Activated T-helper 17 cell treated with anti-CD3 and anti-CD28 coated beads, Interleukin-2, amount 50 U/mL, for 72 hours (primary cell): ENCODE measurements around the gene MOGAT2. TPM values are rescaled to one million over a fixed set of nuclear protein-coding genes. Genes with fewer than 3 reads are reported as not detected.
A peak's percentile ranks its signal among the peaks of the same experiment; 100 is the strongest.

Source experiments
- ATAC-seq: fragments of 150-1000 bp; cut with Tn5 transposase; replicated peaks from 2 replicates; pipeline ENCODE4 v1.10.0; 2021; ENCODE audit warnings: mild to moderate bottlenecking, moderate library complexity
- H3K27ac Mint-ChIP-seq: one replicate; pipeline ENCODE4 v1.8.0; 2022; ENCODE audit warnings: mixed read lengths
- H3K27me3 Mint-ChIP-seq: one replicate; pipeline ENCODE4 v1.8.0; 2022; ENCODE audit warnings: mixed read lengths
- H3K36me3 Mint-ChIP-seq: one replicate; pipeline ENCODE4 v1.8.0; 2022; ENCODE audit warnings: low read depth, mild to moderate bottlenecking, mixed read lengths
- H3K4me1 Mint-ChIP-seq: one replicate; pipeline ENCODE4 v1.8.0; 2022; ENCODE audit warnings: mixed read lengths
- H3K4me3 Mint-ChIP-seq: one replicate; pipeline ENCODE4 v1.8.0; 2022; ENCODE audit warnings: mild to moderate bottlenecking, mixed read lengths
- H3K9me3 Mint-ChIP-seq: one replicate; pipeline ENCODE4 v1.8.0; 2022; ENCODE audit warnings: mixed read lengths
- total RNA-seq, 2 donors: library from RNA; stranded (reverse); gene quantifications; one replicate each; pipeline ENCODE4 v1.2.3, GENCODE V29; 2022

MOGAT2 gene
- total RNA-seq, 2 donors from 2014 or later, result not detected

DNA sequence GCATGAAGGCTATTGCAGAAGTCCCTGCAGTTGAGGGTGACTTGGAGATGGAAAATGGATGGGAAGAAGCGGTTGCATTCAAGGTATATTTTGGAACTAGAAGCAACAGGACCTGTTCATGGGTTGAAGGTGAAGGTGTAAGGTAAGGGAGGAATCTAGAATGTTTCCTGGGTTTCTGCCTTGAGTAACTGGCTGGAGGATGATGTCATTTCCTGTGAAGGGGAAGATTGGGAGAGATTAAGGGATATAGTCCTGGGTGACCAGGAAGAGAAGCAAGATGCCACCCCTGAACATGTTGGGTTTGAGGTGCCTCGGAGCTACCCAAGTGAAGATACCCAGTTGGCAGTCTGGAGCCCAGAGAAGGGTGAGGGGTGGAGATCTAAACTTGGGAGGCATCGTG lies 12.1 kb upstream of the MOGAT2 start:
- Mint-ChIP-seq H3K4me3 (peak overlapping the region; percentile 22), H3K36me3 (no peaks in the 10 kb centered on the region), H3K9me3 (no peaks in the 10 kb centered on the region), H3K27ac (peak overlapping the region; percentile 42), H3K27me3 (peaks cover 4% of the 10 kb centered on the region), H3K4me1 (peaks cover 12% of the 10 kb centered on the region)
- no peak for ATAC-seq

DNA sequence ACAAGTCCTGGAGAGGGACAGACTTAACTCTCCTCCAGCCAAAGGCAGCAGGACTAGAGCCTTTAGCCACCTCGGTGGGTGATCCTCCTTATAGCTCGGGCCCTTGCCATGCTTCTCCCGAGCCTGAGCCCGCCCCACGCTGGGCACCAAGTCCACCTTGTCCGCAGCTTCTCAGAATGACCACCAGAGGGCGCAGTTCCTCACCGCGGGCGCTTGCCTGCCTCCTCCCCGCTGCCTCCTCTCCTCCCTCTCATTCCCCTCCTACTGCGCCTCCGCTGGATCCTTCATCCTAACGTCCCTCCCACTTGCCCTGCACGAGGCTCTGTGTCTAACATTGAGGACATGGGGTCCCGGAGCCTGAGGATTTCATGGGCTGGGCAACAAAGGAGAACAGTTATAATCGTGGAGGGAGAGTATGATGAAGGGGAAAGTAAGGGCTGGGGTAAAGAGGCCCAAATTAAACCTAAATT lies 11.3 kb upstream of the MOGAT2 start:
- Mint-ChIP-seq H3K27ac (no peak overlapping the region), H3K4me3 (peak overlapping the region; percentile 22), H3K36me3 (no peaks in the 10 kb centered on the region), H3K9me3 (no peaks in the 10 kb centered on the region), H3K27me3 (peaks cover 4% of the 10 kb centered on the region), H3K4me1 (peaks cover 12% of the 10 kb centered on the region)
- peak; percentile 96 for ATAC-seq

DNA sequence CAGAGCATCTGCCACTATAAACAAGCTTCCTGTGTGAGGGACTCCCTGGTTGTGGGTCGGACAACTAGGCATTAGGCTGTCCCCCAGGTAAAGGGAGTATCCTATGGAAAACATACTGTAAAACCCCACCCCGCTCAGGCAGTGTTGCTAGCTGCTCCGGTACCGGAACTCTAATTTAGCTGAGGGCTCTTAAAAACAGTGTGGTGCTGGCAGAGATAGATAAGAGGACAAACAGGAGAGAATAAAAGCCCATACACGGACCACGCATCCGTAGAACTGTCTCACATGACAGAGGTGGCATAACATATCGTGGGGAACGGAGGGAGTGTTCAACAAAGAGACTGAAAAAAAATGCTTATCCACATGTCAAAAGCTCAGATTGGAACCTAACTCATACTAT lies 3.4 kb upstream of the MOGAT2 start:
- no peak overlapping the region for H3K4me3 Mint-ChIP-seq
- peaks cover 6% of the 10 kb centered on the region for H3K4me1 Mint-ChIP-seq
- H3K36me3 Mint-ChIP-seq, result no peaks in the 10 kb centered on the region
- no peak for ATAC-seq
- H3K9me3 Mint-ChIP-seq, result no peaks in the 10 kb centered on the region
- no peaks in the 10 kb centered on the region for H3K27me3 Mint-ChIP-seq
- no peak overlapping the region for H3K27ac Mint-ChIP-seq

DNA sequence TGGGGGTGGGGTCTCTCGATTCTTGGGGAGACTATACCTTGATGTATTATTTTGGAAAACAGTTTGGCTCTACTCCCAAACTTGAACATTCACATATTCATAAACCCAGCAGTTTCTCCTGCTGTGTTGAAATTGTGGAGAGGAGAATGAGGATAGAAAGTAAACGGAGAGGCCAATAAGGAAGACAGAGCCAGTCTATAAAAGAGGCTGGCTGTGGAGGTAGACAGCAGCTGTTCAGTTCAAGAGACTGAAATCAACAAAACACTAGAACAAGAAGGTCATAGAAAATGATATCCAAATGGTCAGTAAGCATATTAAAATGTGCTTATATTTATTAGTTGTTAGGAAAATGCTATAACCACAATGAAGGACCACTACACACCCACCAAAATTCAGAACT lies 1.9 kb upstream of the MOGAT2 start:
- Mint-ChIP-seq H3K9me3 (no peaks in the 10 kb centered on the region), H3K27me3 (no peaks in the 10 kb centered on the region), H3K27ac (no peak overlapping the region), H3K4me1 (peaks cover 6% of the 10 kb centered on the region), H3K4me3 (no peak overlapping the region), H3K36me3 (no peaks in the 10 kb centered on the region)
- ATAC-seq, result no peak

DNA sequence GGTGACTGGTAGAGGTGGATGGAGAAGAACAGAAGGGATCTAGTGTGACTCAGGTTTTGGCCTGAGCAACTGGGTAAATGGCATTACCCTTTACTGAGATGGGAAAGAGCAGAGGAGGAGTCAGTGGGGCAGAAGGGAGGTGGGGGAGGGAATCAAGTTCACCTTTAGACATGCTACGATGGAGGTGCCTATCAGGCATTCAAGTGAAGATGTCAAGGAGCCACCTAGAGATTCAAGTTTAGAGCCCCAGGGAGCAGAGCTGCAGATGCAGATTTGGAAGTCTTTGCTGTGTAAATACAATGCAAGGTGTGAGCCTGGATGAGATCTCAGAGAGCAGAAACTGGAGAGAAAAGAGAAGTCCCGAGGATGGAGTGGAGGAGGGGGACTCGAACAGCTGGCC lies 979 bp upstream of the MOGAT2 start:
- ATAC-seq, result no peak
- H3K4me3 Mint-ChIP-seq, result no peak overlapping the region
- no peaks in the 10 kb centered on the region for H3K27me3 Mint-ChIP-seq
- H3K27ac Mint-ChIP-seq, result no peak overlapping the region
- no peaks in the 10 kb centered on the region for H3K36me3 Mint-ChIP-seq
- peaks cover 6% of the 10 kb centered on the region for H3K4me1 Mint-ChIP-seq
- no peaks in the 10 kb centered on the region for H3K9me3 Mint-ChIP-seq

DNA sequence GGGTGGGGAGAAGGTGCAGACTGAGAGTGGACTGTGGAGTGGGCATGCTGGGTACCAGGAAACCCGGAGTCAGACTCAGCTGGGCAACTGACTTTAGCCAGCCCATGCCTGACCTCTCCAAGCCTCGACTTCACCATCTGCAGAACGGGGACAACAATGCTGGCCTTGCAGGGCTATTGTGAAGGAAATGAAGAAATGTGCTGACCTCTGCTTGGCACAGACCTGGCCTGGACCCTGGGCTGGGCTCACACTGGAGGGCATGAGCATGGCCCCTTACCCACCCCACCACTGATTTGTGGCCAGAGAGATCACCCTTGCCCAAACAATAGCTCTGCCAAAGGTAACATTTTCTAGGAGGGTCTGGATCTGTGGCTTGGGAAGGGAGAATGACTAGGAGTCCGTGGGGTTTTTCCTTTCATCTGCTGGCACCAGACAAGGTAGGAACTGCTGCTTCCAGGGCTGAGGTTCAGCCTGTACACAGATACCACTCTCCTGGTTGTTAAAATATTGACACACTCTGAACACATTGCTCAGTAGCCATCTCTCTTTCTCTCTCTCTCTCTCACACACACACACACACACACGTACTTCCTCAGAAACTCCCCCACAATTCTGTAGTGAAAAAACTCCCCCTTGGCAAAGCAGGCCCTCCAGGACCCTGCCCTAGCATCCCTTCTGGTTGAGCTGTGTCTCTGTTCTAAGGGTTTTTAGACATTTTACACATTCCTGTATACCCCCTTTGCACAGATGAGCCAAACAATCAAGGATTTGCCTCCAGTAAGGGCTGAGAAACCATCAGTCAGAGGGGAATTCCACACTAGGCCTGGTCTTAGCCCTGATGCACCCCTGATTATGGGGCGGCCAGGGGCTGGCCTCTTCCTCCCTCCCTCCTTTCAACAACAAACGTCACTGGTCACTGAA lies 1.0 kb downstream of the MOGAT2 start:
- no peaks in the 10 kb centered on the region for H3K36me3 Mint-ChIP-seq
- H3K9me3 Mint-ChIP-seq, result no peaks in the 10 kb centered on the region
- ATAC-seq, result no peak
- peaks cover 6% of the 10 kb centered on the region for H3K4me1 Mint-ChIP-seq
- no peak overlapping the region for H3K27ac Mint-ChIP-seq
- no peaks in the 10 kb centered on the region for H3K27me3 Mint-ChIP-seq
- H3K4me3 Mint-ChIP-seq, result no peak overlapping the region

DNA sequence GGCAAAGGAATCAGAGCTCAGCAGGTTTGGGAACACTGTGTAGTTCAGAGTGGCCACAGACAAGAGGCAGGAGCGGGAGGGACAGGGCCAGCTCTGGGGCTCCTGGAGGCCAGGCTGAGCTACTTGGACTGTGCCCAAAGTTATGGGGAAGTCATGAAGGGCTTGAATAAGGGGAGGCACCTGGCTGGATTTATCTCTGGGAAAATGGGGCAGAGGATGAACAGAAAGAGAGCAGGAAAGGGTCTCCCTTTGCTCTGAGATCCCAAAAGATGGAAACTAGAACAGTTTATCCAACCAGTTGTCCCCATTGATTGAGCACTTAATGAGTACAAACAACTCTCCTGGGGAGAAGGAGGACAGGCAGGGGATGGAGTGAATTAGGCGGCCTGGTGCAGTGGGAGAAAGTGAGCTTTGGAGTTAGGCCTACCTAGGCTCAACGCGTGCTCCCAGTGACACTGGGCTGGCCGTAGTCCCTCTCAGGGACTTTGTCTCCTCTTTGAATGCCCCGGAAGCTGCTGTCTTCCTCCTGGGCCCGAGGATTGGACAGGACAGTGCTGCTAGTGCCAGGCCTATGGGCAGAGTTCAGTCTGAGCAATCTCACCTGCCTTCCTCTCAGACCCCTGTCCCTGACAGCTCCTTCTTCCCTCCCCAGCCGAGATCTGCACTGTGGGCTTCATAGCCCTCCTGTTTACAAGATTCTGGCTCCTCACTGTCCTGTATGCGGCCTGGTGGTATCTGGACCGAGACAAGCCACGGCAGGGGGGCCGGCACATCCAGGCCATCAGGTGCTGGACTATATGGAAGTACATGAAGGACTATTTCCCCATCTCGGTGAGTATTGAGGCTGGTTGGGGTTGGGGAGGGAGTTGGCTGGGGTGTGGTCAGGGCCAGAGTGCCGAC lies 2.0 kb downstream of the MOGAT2 start:
- H3K27ac Mint-ChIP-seq, result no peak overlapping the region
- no peak overlapping the region for H3K4me3 Mint-ChIP-seq
- no peaks in the 10 kb centered on the region for H3K9me3 Mint-ChIP-seq
- no peak for ATAC-seq
- peaks cover 6% of the 10 kb centered on the region for H3K4me1 Mint-ChIP-seq
- H3K27me3 Mint-ChIP-seq, result no peaks in the 10 kb centered on the region
- no peaks in the 10 kb centered on the region for H3K36me3 Mint-ChIP-seq

DNA sequence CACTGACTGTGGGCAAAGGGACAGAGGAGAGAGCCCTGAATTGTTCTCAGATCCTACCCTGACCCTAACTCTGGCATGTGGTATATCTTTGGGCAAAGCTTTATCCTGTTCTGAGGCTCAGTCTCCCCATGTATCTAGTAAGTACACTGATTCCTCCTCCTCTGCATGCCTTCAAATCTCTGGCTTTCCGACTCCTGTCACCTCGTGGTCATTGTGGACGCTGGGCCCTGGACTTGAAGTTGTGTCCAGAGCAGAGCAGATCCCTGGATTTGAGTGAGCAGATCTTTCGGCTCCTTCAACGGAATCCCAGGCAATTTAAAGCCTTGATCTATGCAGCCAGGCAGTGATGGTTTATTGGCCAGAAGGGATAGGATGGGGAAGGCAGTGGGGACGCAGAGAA lies 3.0 kb downstream of the MOGAT2 start:
- Mint-ChIP-seq H3K36me3 (no peaks in the 10 kb centered on the region), H3K4me1 (peaks cover 6% of the 10 kb centered on the region), H3K4me3 (no peak overlapping the region), H3K27me3 (no peaks in the 10 kb centered on the region), H3K9me3 (no peaks in the 10 kb centered on the region), H3K27ac (no peak overlapping the region)
- ATAC-seq, result no peak

DNA sequence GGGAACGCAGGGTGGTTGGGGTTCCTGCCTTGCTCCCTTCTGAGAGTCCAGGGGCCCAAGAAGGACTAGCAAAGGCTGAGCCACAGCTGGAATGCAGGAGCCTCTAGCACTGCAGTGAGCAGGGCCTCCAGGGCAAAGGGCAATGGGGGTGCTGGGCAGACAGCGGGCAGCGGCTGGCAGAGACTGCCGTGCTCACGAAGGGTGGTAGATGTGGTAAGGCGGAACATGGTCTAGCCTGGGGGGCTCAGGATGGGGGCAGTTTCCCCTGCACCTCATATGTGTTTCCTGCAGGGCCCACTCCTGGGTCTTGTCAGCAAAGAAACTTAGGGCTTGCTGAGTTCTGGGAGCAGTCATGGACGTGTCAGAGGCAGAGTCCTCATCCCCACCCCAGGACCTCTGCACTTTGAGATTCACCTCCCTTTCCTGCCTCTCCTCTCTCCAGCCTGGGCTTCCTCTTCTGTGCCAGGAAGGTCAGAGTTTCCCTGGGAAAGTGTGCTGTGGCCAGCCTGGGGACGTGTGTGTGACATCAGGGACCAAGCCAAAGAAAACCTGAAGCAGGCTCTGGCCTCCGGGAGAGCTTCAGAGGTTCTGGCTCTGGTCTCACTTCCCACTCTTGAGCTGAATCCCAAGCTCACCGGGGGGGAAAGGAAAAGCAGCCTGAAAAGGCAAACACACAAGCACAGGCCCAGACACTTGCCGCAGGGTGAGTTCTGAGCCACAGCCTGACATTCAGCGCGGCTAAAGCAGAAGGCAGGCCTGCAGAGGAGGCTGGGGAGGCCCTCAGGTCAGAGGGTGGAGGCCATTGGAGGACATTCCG lies 4.4 kb downstream of the MOGAT2 start:
- no peaks in the 10 kb centered on the region for H3K4me1 Mint-ChIP-seq
- no peaks in the 10 kb centered on the region for H3K27me3 Mint-ChIP-seq
- H3K36me3 Mint-ChIP-seq, result no peaks in the 10 kb centered on the region
- no peak overlapping the region for H3K27ac Mint-ChIP-seq
- H3K4me3 Mint-ChIP-seq, result no peak overlapping the region
- H3K9me3 Mint-ChIP-seq, result no peaks in the 10 kb centered on the region
- no peak for ATAC-seq

DNA sequence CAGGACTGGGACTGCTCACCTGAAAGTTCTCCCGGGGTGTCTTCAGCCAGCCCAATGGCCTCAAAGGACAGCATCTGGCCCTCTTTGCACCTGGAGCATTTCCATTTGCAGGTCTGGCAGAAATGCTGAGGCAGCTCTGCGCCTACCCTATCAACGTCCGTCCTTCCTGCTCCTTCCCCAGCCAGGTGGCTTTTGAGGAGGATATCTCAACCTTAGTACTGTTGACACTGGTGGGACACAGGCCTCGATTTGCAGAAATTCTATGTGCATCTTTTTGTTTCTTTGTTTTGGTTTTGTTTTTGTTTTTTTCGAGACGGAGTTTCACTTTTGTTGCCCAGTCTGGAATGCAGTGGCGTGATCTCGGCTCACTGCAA lies 5.0 kb downstream of the MOGAT2 start:
- H3K27me3 Mint-ChIP-seq, result no peaks in the 10 kb centered on the region
- no peak overlapping the region for H3K4me3 Mint-ChIP-seq
- H3K9me3 Mint-ChIP-seq, result no peaks in the 10 kb centered on the region
- peak overlapping the region; percentile 22 for H3K27ac Mint-ChIP-seq
- no peaks in the 10 kb centered on the region for H3K36me3 Mint-ChIP-seq
- ATAC-seq, result no peak
- H3K4me1 Mint-ChIP-seq, result no peaks in the 10 kb centered on the region

DNA sequence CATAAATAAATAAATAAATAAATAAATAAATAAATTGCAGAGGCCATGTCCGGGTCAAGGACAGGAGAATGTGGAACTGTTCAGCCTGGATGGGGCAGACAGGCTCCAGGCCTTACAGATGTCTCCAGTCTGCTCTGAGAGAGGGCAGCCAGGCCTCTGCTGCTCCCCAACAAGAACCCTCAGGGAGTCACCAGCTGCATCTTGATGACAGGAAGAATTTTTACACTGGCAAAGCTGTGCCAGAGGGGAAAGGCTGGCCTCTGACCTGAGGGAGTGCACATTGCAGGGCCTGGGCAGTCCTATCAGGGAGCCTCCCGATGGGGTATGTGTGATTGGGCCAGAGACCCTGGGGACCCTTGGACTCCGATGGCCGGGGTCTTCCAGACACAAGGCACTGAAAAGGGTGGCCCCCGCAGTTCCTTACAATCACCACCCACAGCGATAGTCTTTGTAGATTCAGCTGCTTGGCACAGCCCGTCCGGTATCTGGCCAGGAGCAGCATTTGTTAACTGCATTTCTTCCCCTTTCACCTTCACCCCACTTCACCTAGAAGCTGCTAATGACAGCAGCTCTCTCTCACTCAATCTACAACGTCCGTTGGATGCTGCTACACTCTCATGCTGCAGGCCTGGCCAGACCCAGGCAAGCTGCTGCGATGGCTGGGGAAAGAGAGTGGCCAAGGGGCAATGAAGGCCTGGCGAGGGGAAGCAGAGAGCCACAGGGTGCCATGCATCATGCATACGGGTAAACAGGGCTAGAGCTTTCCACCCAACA lies 8.1 kb downstream of the MOGAT2 start:
- no peaks in the 10 kb centered on the region for H3K27me3 Mint-ChIP-seq
- no peak overlapping the region for H3K4me3 Mint-ChIP-seq
- no peaks in the 10 kb centered on the region for H3K4me1 Mint-ChIP-seq
- ATAC-seq, result no peak
- no peaks in the 10 kb centered on the region for H3K36me3 Mint-ChIP-seq
- H3K27ac Mint-ChIP-seq, result no peak overlapping the region
- H3K9me3 Mint-ChIP-seq, result no peaks in the 10 kb centered on the region

DNA sequence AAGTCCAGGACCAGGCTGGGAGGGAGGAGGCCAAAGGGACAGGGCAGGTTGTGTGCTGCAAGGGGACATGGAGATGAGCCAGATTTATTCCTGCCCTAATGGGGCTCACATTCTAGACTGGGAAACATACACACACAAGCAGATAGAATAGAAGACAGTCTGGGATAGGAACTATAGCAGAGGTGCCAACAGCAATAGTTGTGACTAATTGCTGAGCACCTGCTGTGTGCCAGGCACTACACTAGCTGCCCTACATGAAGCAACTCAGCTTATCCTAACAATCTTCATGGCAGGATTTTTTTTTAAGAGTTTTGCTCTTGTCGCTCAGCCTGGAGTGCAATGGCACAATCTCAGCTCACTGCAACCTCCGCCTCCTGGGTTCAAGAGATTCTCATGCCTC lies 11.4 kb downstream of the MOGAT2 start:
- Mint-ChIP-seq H3K4me3 (no peak overlapping the region), H3K27me3 (peaks cover 8% of the 10 kb centered on the region), H3K4me1 (peaks cover 4% of the 10 kb centered on the region), H3K36me3 (no peaks in the 10 kb centered on the region), H3K27ac (no peak overlapping the region), H3K9me3 (no peaks in the 10 kb centered on the region)
- no peak for ATAC-seq

DNA sequence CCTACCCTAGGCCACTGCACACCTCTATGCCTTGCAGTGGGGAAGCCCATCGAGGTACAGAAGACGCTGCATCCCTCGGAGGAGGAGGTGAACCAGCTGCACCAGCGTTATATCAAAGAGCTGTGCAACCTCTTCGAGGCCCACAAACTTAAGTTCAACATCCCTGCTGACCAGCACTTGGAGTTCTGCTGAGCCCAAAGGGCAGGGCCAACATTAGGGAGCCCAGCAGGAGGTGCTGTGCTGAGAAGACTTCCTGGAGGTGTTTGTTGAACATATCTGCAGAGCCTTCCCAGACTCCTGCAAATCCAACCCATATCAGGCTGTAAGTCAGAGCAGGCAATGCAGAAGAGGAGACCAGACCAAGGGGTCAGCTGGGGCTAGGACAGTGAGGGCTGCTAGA lies 13.5 kb downstream of the MOGAT2 start:
- no peak overlapping the region for H3K27ac Mint-ChIP-seq
- H3K27me3 Mint-ChIP-seq, result peaks cover 8% of the 10 kb centered on the region
- no peak overlapping the region for H3K4me3 Mint-ChIP-seq
- H3K36me3 Mint-ChIP-seq, result no peaks in the 10 kb centered on the region
- H3K4me1 Mint-ChIP-seq, result peaks cover 4% of the 10 kb centered on the region
- ATAC-seq, result no peak
- no peaks in the 10 kb centered on the region for H3K9me3 Mint-ChIP-seq

DNA sequence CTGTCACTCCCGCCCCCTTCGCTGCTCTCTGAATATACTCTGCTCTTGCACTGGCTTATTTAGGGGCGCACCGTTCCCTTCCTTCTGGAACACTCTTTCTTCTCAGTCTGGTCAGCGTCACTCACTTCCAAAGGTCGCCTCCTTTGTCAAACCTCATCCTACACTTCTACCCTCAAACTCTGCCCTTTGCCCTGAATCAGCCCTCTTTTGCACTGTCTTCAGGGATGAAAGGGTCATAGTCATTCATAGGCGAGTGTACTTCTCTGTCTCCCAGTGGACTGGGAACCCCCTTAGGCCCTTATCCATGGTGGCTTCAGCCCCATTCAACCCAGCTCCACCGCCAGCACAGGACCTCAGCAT lies 15.4 kb downstream of the MOGAT2 start:
- Mint-ChIP-seq H3K4me3 (no peak overlapping the region), H3K27me3 (peaks cover 12% of the 10 kb centered on the region), H3K9me3 (no peaks in the 10 kb centered on the region), H3K4me1 (peaks cover 4% of the 10 kb centered on the region), H3K36me3 (no peaks in the 10 kb centered on the region), H3K27ac (no peak overlapping the region)
- ATAC-seq, result no peak
